Erythroblast (primary cell): ENCODE results near the gene SUB1.
"Not testable (repeated sequence)": the region's sequence is repeated elsewhere in the genome, so short reads cannot be mapped to it uniquely, and the experiment has no call there.

Experiments
- DNase-seq, 2 experiments: peaks; one replicate each; lab custom pipeline; 2025; lab: John Stamatoyannopoulos, UW
- GATA1 ChIP-seq: IDR thresholded peaks from 2 replicates; pipeline ENCODE4 v1.6.1; 2011; ENCODE audit warnings: low read depth, mild to moderate bottlenecking, control low read depth, low read length, moderate library complexity
- POLR2A ChIP-seq: IDR thresholded peaks from 2 replicates; pipeline ENCODE4 v1.6.1; 2011; ENCODE audit warnings: mild to moderate bottlenecking, low read length

SUB1 gene

GRCh38 chr5:32559411-32559810, 25.9 kb upstream of the SUB1 start:
- TF ChIP-seq GATA1 = no peak
- TF ChIP-seq POLR2A = no peak
- no peak for DNase-seq

- no peak for DNase-seq
- TF ChIP-seq GATA1 = no peak
- TF ChIP-seq POLR2A = no peak
Measured at GRCh38 chr5:32559921-32560320, 25.4 kb upstream of the SUB1 start.

GRCh38 chr5:32562056-32562455, 23.3 kb upstream of the SUB1 start:
- no peak for TF ChIP-seq POLR2A
- TF ChIP-seq GATA1 = no peak
- no peak for DNase-seq

GRCh38 chr5:32562843-32563242, 22.5 kb upstream of the SUB1 start:
- DNase-seq = peak in 1 of 2 experiments; percentile 2
- TF ChIP-seq POLR2A (no peak), GATA1 (no peak)

- no peak for TF ChIP-seq GATA1
- TF ChIP-seq POLR2A = no peak
- no peak for DNase-seq
Measured at GRCh38 chr5:32563614-32564013, 21.7 kb upstream of the SUB1 start.

- TF ChIP-seq POLR2A = no peak
- no peak for TF ChIP-seq GATA1
- DNase-seq = no peak
Measured at GRCh38 chr5:32565145-32565544, 20.2 kb upstream of the SUB1 start.

GRCh38 chr5:32566319-32567111, 18.8 kb upstream of the SUB1 start:
- TF ChIP-seq POLR2A (no peak), GATA1 (no peak)
- no peak for DNase-seq

- DNase-seq = no peak
- TF ChIP-seq POLR2A = no peak
Measured at GRCh38 chr5:32571128-32571527, 14.2 kb upstream of the SUB1 start.

GRCh38 chr5:32572778-32573480, 12.4 kb upstream of the SUB1 start:
- DNase-seq = no peak
- no peak for TF ChIP-seq GATA1
- no peak for TF ChIP-seq POLR2A

GRCh38 chr5:32573481-32573854, 11.9 kb upstream of the SUB1 start:
- not testable (repeated sequence) for DNase-seq

- TF ChIP-seq POLR2A (no peak), GATA1 (no peak)
- DNase-seq = no peak
Measured at GRCh38 chr5:32574540-32575175, 10.7 kb upstream of the SUB1 start.

GRCh38 chr5:32578363-32578762, 7.0 kb upstream of the SUB1 start:
- DNase-seq = no peak
- TF ChIP-seq GATA1 = no peak
- no peak for TF ChIP-seq POLR2A

- DNase-seq = no peak
- no peak for TF ChIP-seq POLR2A
- no peak for TF ChIP-seq GATA1
Measured at GRCh38 chr5:32578764-32579163, 6.6 kb upstream of the SUB1 start.

- no peak for DNase-seq
- TF ChIP-seq POLR2A (no peak), GATA1 (no peak)
Measured at GRCh38 chr5:32581010-32581785, 4.2 kb upstream of the SUB1 start.
